Keratinocyte (primary cell): Measurements from ENCODE around the gene FGGY.

Experiments used
- EZH2 ChIP-seq: IDR thresholded peaks from one replicate; pipeline ENCODE4 v1.6.1; 2012; ENCODE audit warnings: inconsistent platforms, mild to moderate bottlenecking, low read length, moderate library complexity
- TF ChIP-seq, protein P1 (sequence below), 3 experiments: IDR thresholded peaks in 1 of 3; conservative IDR thresholded peaks in 1 of 3; optimal IDR thresholded peaks in 1 of 3; 2 replicates in 2 of 3; 3 replicates in 1 of 3; pipeline versions ENCODE3 to v1.5.1; 2011; ENCODE audit warnings: low read length in 3 of 3, mild to moderate bottlenecking in 3 of 3, moderate library complexity in 2 of 3, control low read depth in 1 of 3, inconsistent platforms in 1 of 3; ENCODE audit not compliant: insufficient read depth in 2 of 3; ENCODE audit errors: extremely low read depth in 1 of 3

GRCh38 chr1:59352065-59352464, 55.2 kb downstream of the FGGY start:
- TF ChIP-seq, protein P1, sequence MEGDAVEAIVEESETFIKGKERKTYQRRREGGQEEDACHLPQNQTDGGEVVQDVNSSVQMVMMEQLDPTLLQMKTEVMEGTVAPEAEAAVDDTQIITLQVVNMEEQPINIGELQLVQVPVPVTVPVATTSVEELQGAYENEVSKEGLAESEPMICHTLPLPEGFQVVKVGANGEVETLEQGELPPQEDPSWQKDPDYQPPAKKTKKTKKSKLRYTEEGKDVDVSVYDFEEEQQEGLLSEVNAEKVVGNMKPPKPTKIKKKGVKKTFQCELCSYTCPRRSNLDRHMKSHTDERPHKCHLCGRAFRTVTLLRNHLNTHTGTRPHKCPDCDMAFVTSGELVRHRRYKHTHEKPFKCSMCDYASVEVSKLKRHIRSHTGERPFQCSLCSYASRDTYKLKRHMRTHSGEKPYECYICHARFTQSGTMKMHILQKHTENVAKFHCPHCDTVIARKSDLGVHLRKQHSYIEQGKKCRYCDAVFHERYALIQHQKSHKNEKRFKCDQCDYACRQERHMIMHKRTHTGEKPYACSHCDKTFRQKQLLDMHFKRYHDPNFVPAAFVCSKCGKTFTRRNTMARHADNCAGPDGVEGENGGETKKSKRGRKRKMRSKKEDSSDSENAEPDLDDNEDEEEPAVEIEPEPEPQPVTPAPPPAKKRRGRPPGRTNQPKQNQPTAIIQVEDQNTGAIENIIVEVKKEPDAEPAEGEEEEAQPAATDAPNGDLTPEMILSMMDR (optimal IDR thresholded peaks at IDR 0.05 in 1 of 3, IDR thresholded peaks at IDR 0.05 in 1 of 3, conservative IDR thresholded peaks at IDR 0.05 in 1 of 3; ENCODE audit: extremely low read depth in 1 of 3, insufficient read depth in 2 of 3, low read length in 3 of 3): no peak
- no peak for TF ChIP-seq EZH2
